Measurements from ENCODE around the gene SAMHD1.

GRCh38 chr20:36852187-36852586 lies 99.3 kb downstream of the SAMHD1 start:
- TF ChIP-seq EZH2 (IDR thresholded peaks at IDR 0.05; ENCODE audit: borderline replicate concordance, low read length) (no peak), CTCF (IDR thresholded peaks at IDR 0.05; ENCODE audit: low read length) (no peak)
